ENCODE data around the gene RXFP4. TPM values are rescaled to one million over a fixed set of nuclear protein-coding genes. Genes with fewer than 3 reads are reported as not detected.

Gene RXFP4, protein sequence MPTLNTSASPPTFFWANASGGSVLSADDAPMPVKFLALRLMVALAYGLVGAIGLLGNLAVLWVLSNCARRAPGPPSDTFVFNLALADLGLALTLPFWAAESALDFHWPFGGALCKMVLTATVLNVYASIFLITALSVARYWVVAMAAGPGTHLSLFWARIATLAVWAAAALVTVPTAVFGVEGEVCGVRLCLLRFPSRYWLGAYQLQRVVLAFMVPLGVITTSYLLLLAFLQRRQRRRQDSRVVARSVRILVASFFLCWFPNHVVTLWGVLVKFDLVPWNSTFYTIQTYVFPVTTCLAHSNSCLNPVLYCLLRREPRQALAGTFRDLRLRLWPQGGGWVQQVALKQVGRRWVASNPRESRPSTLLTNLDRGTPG
- not detected for total RNA-seq

DNA sequence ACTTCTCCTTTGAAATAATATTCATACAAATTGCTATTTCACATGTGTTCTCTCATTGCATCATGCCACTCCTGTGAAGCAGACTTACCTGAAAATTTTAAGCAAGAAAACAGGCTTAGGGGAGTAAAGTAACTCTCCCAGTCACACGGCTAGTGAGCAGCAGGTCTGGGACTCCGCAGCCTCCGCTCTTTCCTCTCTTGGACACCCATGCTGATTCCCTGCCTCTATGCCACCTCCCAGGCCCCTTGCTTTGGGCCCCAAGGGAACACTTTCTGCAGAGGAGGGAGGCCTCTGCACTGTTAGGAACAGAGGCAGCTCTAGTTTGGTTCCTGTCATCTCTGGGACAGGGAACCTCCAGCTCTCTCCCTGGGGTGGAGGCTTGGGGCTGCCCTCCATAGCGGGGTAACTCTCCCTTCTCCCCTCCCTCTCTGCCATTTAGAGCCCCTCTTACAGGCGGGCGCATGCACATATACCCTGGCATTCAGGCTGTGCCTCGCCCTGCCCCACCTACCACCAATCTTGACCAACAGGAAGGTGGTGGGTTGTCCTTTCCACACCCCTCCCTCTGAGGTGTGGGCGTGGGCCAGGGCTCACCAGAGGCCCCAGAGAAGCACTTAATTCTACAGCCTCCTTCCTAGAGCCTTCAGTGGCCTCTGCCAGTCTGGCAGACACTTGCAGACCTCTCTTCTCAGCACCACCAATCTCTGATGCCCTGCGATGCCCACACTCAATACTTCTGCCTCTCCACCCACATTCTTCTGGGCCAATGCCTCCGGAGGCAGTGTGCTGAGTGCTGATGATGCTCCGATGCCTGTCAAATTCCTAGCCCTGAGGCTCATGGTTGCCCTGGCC, at the start of gene RXFP4:
Gene RXFP4, plus strand, starts transcription at position 646 of the 852 bp plus-strand sequence. Its CDS starts 72 bp downstream, at position 718.

DNA sequence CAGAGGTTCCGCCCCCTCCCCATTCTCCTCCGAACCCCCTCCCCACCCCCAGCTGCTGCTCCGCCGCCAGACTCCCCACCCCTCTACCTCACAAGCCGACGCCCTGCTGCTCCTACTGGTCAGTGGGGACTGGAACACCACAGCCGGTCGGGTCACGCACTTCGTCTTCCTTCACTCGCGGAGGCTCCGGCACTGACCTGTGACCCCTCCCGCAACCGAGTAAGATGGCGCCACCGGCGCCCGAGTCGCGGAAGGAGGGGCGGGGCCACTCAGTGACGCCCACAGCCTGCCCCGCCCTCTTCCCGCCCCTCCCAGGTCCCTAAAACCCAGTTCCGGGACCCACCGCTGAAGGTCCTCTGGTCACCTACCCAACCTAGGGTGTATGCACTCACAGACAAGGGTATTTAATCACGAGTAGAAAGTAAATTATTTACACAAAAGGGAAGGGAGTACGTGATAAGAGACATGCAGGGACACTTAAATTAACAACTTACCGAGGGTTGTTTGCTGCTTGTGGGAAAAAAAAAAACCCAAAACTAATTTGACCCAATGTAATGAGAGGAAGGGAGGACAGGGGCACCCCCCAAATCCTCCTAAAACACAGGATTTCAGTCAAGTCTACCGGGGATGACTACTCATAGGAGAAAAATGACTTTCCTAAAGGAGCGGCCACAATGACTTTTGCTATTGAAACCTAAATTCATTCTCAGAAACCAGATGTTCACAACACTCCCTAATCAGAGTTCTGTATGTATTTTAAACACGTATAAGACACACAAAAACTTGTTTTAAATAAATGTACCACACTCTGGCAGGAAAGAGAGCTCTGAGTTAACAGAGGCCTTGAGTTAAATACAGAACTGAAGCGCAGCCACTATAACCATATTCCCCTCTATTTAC, 30.0 kb upstream of the RXFP4 start, which contains the start of gene RIT1:
Gene RIT1, minus strand, starts transcription at position 194 of the 900 bp plus-strand sequence. CDS start 588 bp downstream, outside the sequence.

DNA sequence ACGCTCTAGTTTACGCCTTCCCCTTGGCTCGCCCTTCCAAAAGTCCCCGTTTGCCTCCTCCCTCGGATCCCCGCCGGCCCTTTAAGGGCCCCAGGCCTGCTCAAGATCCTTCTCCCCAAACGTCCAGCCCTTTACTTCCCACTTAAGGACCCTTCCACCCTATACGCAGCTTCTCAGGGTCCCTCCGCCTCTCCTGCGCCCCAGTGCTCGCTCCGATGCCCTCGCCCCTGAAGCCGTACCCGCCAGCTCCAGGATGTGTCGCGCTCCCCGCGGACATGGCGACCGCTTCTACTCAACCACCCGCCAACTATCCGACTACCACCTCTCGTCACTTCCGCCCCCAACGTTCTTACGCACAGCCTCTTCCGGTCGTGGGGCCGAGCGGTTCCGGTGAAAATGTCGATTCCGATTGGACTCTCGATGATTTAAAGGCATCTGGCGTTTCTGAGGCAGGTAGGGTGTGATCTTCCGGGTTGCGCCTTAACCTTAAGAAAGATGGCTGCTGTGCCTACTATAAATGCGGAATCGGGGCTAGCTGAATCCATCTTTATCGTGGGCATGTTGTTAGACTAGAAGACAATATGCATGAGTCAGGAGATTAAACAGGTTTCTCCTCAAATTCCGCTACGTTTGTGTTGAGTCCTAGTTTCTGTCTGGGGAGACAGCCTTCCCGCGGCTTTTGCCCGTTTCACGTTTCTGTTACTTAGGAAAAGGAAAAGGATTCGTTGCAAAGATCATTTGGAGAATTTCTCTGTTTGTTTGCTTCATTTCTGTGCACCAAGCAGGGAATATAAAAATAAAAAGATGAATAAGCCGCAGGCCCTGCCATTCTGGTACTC, 7.1 kb upstream of the RXFP4 start, which contains the start of gene KHDC4:
Gene KHDC4, minus strand, starts transcription at position 317 of the 839 bp plus-strand sequence. Its CDS starts 40 bp downstream, at position 277.

DNA sequence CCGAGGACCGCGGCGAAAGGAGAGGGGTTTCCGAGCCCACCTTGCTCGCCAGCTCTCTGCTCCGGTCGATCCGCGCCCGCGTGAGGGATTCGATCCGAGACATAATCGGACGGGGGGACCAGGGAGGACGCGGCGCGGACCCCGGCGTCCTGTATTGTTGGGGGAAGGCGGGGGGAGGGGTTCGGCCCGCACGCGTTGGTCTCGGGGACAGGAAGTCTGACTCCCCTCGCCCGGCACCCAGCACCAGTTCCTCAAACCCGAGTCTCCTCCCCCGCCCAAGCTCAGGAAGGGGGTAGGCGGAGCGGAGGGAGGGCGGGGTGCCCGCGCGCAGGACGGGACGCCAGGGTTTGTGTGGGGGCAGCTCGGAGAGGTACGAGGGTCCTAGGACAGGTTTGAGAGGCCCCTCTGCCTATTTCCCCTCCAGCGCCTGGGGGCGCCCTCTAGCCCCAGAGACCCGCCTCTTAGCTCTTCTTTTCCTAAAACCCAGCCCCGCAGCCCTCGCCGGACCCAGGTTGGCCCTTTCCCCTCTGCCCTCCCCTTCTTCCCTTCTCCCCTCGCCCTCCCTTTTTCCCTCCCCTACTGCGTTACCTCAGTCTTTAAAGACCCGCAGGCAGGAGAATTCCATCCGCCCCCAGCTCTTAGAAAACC, 37.0 kb downstream of the RXFP4 start, which contains the start of gene ARHGEF2:
Gene ARHGEF2, minus strand, starts transcription at position 223 of the 648 bp plus-strand sequence. Its CDS starts 120 bp downstream, at position 103.

Small RNA genes lying within 50 kb of the gene (microRNA-seq; reads per million reads assigned to microRNA genes)
- gene MIR6738 (ENCODE audit: borderline microRNAs expressed, borderline replicate concordance): not detected

Other genes starting within 250 kb of the RXFP4 start
- 10 to 100 TPM; 71.3 to 71.5 TPM for gene GON4L, start 84.4 kb upstream of the RXFP4 start, total RNA-seq
- gene SYT11, start 82.1 kb upstream of the RXFP4 start, total RNA-seq: 1 to 10 TPM; 5.7 to 6.2 TPM
- gene RIT1, start 30.3 kb upstream of the RXFP4 start, total RNA-seq: 10 to 100 TPM; 32.1 to 33.1 TPM
- 10 to 100 TPM; 59.4 to 61.4 TPM for gene KHDC4, start 7.2 kb upstream of the RXFP4 start, total RNA-seq
- 100 to 1,000 TPM; 140 to 156 TPM for gene ARHGEF2, start 36.9 kb downstream of the RXFP4 start, total RNA-seq
- 100 to 1,000 TPM; 291 to 312 TPM for gene SSR2, start 79.3 kb downstream of the RXFP4 start, total RNA-seq
- gene UBQLN4, start 112.2 kb downstream of the RXFP4 start, total RNA-seq: 10 to 100 TPM; 26.2 to 26.5 TPM
- 10 to 100 TPM; 46.8 to 57.1 TPM for gene LAMTOR2, start 113.1 kb downstream of the RXFP4 start, total RNA-seq
- gene RAB25, start 119.5 kb downstream of the RXFP4 start, total RNA-seq: under 1 TPM; 0.81 to 0.99 TPM
- not detected for gene MEX3A, start 140.8 kb downstream of the RXFP4 start, total RNA-seq
- gene LMNA, start 173.1 kb downstream of the RXFP4 start, total RNA-seq: 1 to 10 TPM; 4.1 to 5.4 TPM
- 1 to 10 TPM; 1.9 to 2.2 TPM for gene SEMA4A, start 211.9 kb downstream of the RXFP4 start, total RNA-seq

Measured in activated naive CD4-positive, alpha-beta T cell treated with anti-CD3 and anti-CD28 coated beads, Interleukin-2, amount 10 ng/mL, durations not matched to agents 5 hours and 36 hours (primary cell).